ENCODE measurements around the gene SPAG7. TPM values are rescaled to one million over a fixed set of nuclear protein-coding genes. Genes with fewer than 3 reads are reported as not detected.

SPAG7 gene
- total RNA-seq, 2 experiments from 2014 or later, result 54.4 to 58.9 TPM

DNA sequence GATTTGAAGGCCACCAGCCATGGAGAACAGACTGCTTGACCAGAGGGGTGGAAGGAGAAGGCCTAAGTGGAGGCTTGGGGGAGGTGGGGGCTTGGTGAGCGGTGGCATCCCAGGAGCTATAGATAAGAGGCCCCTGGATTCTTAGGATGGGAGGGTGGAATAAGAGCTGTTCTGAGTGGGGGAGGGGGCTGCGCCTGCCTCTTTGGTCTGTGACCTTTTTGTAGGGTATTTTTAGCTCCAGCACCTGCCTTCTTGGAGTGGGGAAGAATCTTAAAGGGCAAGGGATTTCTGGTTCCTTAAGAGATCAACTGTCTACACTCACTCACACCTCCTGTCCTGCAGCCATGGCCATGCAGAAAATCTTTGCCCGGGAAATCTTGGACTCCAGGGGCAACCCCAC lies 16.1 kb downstream of the SPAG7 start:
- ChIA-PET CTCF (ENCODE audit: unreplicated experiment) (interaction anchor here (1.2 kb wide), 1 partner anchor 16 kb away, joined by 3 read pairs; the partner anchor contains the start of gene SPAG7), POLR2A (interaction anchor here (0.7 to 5.9 kb wide), 4 partner anchors 10 to 40 kb away, joined by 3 to 51 read pairs (median 12); partner anchors contain the start of genes RNF167, SLC25A11 and SPAG7)
- no peaks in the 10 kb centered on the region for H3K9me3 ChIP-seq (ENCODE audit: low read length)
- intact Hi-C loops (cut with micrococcal nuclease; ENCODE audit: unreplicated experiment), result no loop called here
- H3K27ac ChIP-seq (ENCODE audit: low read depth, low read length, poor library complexity, severe bottlenecking), result peak overlapping the region; percentile 99
- peaks cover 17% of the 10 kb centered on the region for H3K36me3 ChIP-seq (ENCODE audit: insufficient read depth, low read length)
- H3K4me2 ChIP-seq (ENCODE audit: low read length), result peak overlapping the region; percentile 93
- no peaks in the 10 kb centered on the region for H3K9me2 ChIP-seq (ENCODE audit: insufficient read depth, low read length)
- H3K4me3 ChIP-seq (ENCODE audit: low read depth, low read length, poor library complexity, severe bottlenecking), result peak overlapping the region; percentile 100
- TF ChIP-seq, protein P1, sequence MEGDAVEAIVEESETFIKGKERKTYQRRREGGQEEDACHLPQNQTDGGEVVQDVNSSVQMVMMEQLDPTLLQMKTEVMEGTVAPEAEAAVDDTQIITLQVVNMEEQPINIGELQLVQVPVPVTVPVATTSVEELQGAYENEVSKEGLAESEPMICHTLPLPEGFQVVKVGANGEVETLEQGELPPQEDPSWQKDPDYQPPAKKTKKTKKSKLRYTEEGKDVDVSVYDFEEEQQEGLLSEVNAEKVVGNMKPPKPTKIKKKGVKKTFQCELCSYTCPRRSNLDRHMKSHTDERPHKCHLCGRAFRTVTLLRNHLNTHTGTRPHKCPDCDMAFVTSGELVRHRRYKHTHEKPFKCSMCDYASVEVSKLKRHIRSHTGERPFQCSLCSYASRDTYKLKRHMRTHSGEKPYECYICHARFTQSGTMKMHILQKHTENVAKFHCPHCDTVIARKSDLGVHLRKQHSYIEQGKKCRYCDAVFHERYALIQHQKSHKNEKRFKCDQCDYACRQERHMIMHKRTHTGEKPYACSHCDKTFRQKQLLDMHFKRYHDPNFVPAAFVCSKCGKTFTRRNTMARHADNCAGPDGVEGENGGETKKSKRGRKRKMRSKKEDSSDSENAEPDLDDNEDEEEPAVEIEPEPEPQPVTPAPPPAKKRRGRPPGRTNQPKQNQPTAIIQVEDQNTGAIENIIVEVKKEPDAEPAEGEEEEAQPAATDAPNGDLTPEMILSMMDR (conservative IDR thresholded peaks at IDR 0.05; ENCODE audit: low read length), result no peak
- TF ChIP-seq EZH2phosphoT487 (IDR thresholded peaks at IDR 0.05; ENCODE audit: borderline replicate concordance, low read depth, low read length), result no peak
- peaks cover 24% of the 10 kb centered on the region for H3K4me1 ChIP-seq (ENCODE audit: insufficient read depth, low read length, poor library complexity, severe bottlenecking)
- BruUV-seq (replicated peaks), result no TSS peak
- peaks cover 18% of the 10 kb centered on the region for H3K79me2 ChIP-seq (ENCODE audit: insufficient read depth, low read depth, low read length)
- peaks cover 6% of the 10 kb centered on the region for H4K20me1 ChIP-seq (ENCODE audit: insufficient read depth, low read length)
- DNase-seq (ENCODE audit: low spot score), result no peak
- H2AFZ ChIP-seq (ENCODE audit: low read length), result no peak overlapping the region

DNA sequence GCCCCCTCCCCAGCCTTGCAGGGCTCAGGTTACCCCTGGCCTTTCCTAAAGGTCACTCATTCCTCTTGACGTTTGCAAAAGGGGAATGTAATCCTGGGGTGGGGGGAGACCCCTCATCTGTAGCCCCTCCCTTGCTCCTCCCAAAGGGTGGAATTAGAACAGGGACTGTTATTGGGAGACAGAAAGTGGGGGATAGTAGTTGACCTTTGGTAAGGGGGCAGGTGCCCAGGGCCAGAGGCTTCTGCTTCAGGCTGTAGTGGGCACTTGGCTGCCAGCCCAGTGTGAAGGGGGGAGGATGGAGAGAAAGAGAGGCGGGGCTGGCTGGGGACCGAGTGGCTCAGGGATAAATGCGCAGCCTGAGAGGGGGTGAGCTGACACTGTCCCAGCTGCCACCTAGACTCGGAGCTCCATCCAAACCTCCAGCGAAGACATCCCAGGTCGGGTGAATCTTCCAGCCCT lies 16.8 kb downstream of the SPAG7 start, which contains the start of gene ENO3:
TSS of gene ENO3 (plus strand) at position 374 of the 459 bp plus-strand sequence. CDS start 711 bp downstream, outside the sequence.
- no peaks in the 10 kb centered on the region for H3K9me3 ChIP-seq (ENCODE audit: low read length)
- POLR2A ChIA-PET, result interaction anchor here (0.7 to 5.9 kb wide), 3 partner anchors 11 to 17 kb away, joined by 3 to 51 read pairs (median 18); partner anchors contain the start of genes RNF167, SLC25A11 and SPAG7
- no TSS peak for BruUV-seq (replicated peaks)
- H3K4me2 ChIP-seq (ENCODE audit: low read length), result peak within 1 kb of the TSS; percentile 93
- no peaks in the 10 kb centered on the region for H3K9me2 ChIP-seq (ENCODE audit: insufficient read depth, low read length)
- peaks cover 31% of the 10 kb centered on the region for H3K4me1 ChIP-seq (ENCODE audit: insufficient read depth, low read length, poor library complexity, severe bottlenecking)
- peak within 1 kb of the TSS; percentile 100 for H3K4me3 ChIP-seq (ENCODE audit: low read depth, low read length, poor library complexity, severe bottlenecking)
- peaks cover 11% of the 10 kb centered on the region for H4K20me1 ChIP-seq (ENCODE audit: insufficient read depth, low read length)
- peaks cover 25% of the 10 kb centered on the region for H3K79me2 ChIP-seq (ENCODE audit: insufficient read depth, low read depth, low read length)
- TF ChIP-seq, protein P1 (conservative IDR thresholded peaks at IDR 0.05; ENCODE audit: low read length), result no peak
- TF ChIP-seq EZH2phosphoT487 (IDR thresholded peaks at IDR 0.05; ENCODE audit: borderline replicate concordance, low read depth, low read length), result no peak
- intact Hi-C loops (cut with micrococcal nuclease; ENCODE audit: unreplicated experiment), result no loop called here
- H3K27ac ChIP-seq (ENCODE audit: low read depth, low read length, poor library complexity, severe bottlenecking), result peak within 1 kb of the TSS; percentile 99
- peak within 1 kb of the TSS; percentile 48; the same call in 1 of the 2 replicates for H2AFZ ChIP-seq (ENCODE audit: low read length)
- DNase-seq (ENCODE audit: low spot score), result peak; percentile 36
- H3K36me3 ChIP-seq (ENCODE audit: insufficient read depth, low read length), result peaks cover 25% of the 10 kb centered on the region
- CTCF ChIA-PET (ENCODE audit: unreplicated experiment), result interaction anchor here (1.2 kb wide), 1 partner anchor 17 kb away, joined by 3 read pairs; the partner anchor contains the start of gene SPAG7
